ENCODE measurements around the gene PLAU.

PLAU gene

GRCh38 chr10:73910764-73911552, at the start of gene PLAU:
Gene PLAU (plus strand): TSS chr10:73911132. CDS start chr10:73911556, 424 bp downstream.
- Histone ChIP-seq H3K27me3 (replicated peaks) (no peaks in the 10 kb centered on the region), H3K27ac (peak within 1 kb of the TSS; percentile 37), H3K4me3 (ENCODE audit: low read depth, low read length) (peak within 1 kb of the TSS; percentile 71), H3K36me3 (replicated peaks) (peaks cover 32% of the 10 kb centered on the region)
- DNase-seq: no peak
- in situ Hi-C loops (cut with HindIII; ENCODE audit: low pct_ligation_motif_present, low sequenced_read_pairs): no loop called here
- TF ChIP-seq CTCF (IDR thresholded peaks at IDR 0.05; ENCODE audit: low read depth, low read length, missing control alignments): no peak

GRCh38 chr10:73862011-73862410, 48.9 kb upstream of the PLAU start:
- in situ Hi-C loops (cut with HindIII; ENCODE audit: low pct_ligation_motif_present, low sequenced_read_pairs): no loop called here
- H3K27ac ChIP-seq: no peak overlapping the region
- peaks cover 9% of the 10 kb centered on the region for H3K36me3 ChIP-seq (replicated peaks)
- H3K4me3 ChIP-seq (ENCODE audit: low read depth, low read length): no peak overlapping the region
- no peak for DNase-seq
- H3K27me3 ChIP-seq (replicated peaks): no peaks in the 10 kb centered on the region
- TF ChIP-seq CTCF (IDR thresholded peaks at IDR 0.05; ENCODE audit: low read depth, low read length, missing control alignments): no peak

GRCh38 chr10:73863039-73863817, 47.7 kb upstream of the PLAU start:
- peaks cover 10% of the 10 kb centered on the region for H3K36me3 ChIP-seq (replicated peaks)
- in situ Hi-C loops (cut with HindIII; ENCODE audit: low pct_ligation_motif_present, low sequenced_read_pairs): no loop called here
- TF ChIP-seq CTCF (IDR thresholded peaks at IDR 0.05; ENCODE audit: low read depth, low read length, missing control alignments): no peak
- H3K27me3 ChIP-seq (replicated peaks): no peaks in the 10 kb centered on the region
- no peak for DNase-seq
- no peak overlapping the region for H3K27ac ChIP-seq
- H3K4me3 ChIP-seq (ENCODE audit: low read depth, low read length): no peak overlapping the region

GRCh38 chr10:73864229-73864628, 46.7 kb upstream of the PLAU start:
- H3K27ac ChIP-seq: no peak overlapping the region
- no peak for TF ChIP-seq CTCF (IDR thresholded peaks at IDR 0.05; ENCODE audit: low read depth, low read length, missing control alignments)
- H3K36me3 ChIP-seq (replicated peaks): peaks cover 18% of the 10 kb centered on the region
- in situ Hi-C loops (cut with HindIII; ENCODE audit: low pct_ligation_motif_present, low sequenced_read_pairs): no loop called here
- H3K27me3 ChIP-seq (replicated peaks): no peaks in the 10 kb centered on the region
- no peak overlapping the region for H3K4me3 ChIP-seq (ENCODE audit: low read depth, low read length)
- DNase-seq: no peak

GRCh38 chr10:73865107-73865458, 45.8 kb upstream of the PLAU start:
- H3K27ac ChIP-seq: no peak overlapping the region
- H3K4me3 ChIP-seq (ENCODE audit: low read depth, low read length): no peak overlapping the region
- H3K36me3 ChIP-seq (replicated peaks): peaks cover 18% of the 10 kb centered on the region
- in situ Hi-C loops (cut with HindIII; ENCODE audit: low pct_ligation_motif_present, low sequenced_read_pairs): no loop called here
- H3K27me3 ChIP-seq (replicated peaks): no peaks in the 10 kb centered on the region
- TF ChIP-seq CTCF (IDR thresholded peaks at IDR 0.05; ENCODE audit: low read depth, low read length, missing control alignments): no peak
- DNase-seq: no peak
